KOPT-K1 (cell line): ENCODE measurements around the gene ODR4.
"Not testable (repeated sequence)": the region's sequence is repeated elsewhere in the genome, so short reads cannot be mapped to it uniquely, and the experiment has no call there.

Experiments used
- H3K27ac ChIP-seq: fragments of 200-600 bp; sonication (generic); 2 replicates; pipeline ENCODE4 v1.5.1; 2016; ENCODE audit warnings: antibody characterized with exemption, mild to moderate bottlenecking, low read depth, low read length; ENCODE audit not compliant: poor library complexity, severe bottlenecking
- H3K36me3 ChIP-seq: fragments of 200-600 bp; sonication (generic); 2 replicates; pipeline ENCODE4 v1.5.1; 2017; ENCODE audit warnings: antibody characterized with exemption, mild to moderate bottlenecking, low read length, moderate library complexity; ENCODE audit not compliant: insufficient read depth
- H3K9me3 ChIP-seq: fragments of 200-600 bp; sonication (generic); 2 replicates; pipeline ENCODE4 v1.5.1; 2017; ENCODE audit warnings: antibody characterized with exemption, low read length, mild to moderate bottlenecking; ENCODE audit not compliant: insufficient read depth, poor library complexity, severe bottlenecking

ODR4 gene

GRCh38 chr1:186375152-186375928, at the start of gene ODR4, which contains the start of gene TPR:
Gene ODR4, plus strand, starts transcription at chr1:186375838. Its CDS starts 3,948 bp downstream, at chr1:186379786.
Gene TPR, minus strand, starts transcription at chr1:186375253. Its CDS starts 225 bp downstream, at chr1:186375028.
- H3K27ac ChIP-seq, result peak within 1 kb of the TSS; percentile 93
- H3K9me3 ChIP-seq, result no peaks in the 10 kb centered on the region
- H3K36me3 ChIP-seq, result peaks cover 48% of the 10 kb centered on the region

GRCh38 chr1:186326009-186326408, 49.6 kb upstream of the ODR4 start:
- Histone ChIP-seq H3K27ac (no peak overlapping the region), H3K9me3 (no peaks in the 10 kb centered on the region), H3K36me3 (peaks cover 95% of the 10 kb centered on the region)

GRCh38 chr1:186327331-186327730, 48.3 kb upstream of the ODR4 start:
- H3K36me3 ChIP-seq, result peaks cover 95% of the 10 kb centered on the region

GRCh38 chr1:186330758-186331157, 44.9 kb upstream of the ODR4 start:
- H3K36me3 ChIP-seq, result peaks cover 97% of the 10 kb centered on the region
- no peak overlapping the region for H3K27ac ChIP-seq
- no peaks in the 10 kb centered on the region for H3K9me3 ChIP-seq

More at GRCh38 chr1:186327331-186327730, 48.3 kb upstream of the ODR4 start:
- Histone ChIP-seq H3K9me3 (no peaks in the 10 kb centered on the region), H3K27ac (no peak overlapping the region)

- Histone ChIP-seq H3K36me3 (peaks cover 100% of the 10 kb centered on the region), H3K27ac (no peak overlapping the region), H3K9me3 (no peaks in the 10 kb centered on the region)
These were observed 38.1 kb upstream of the ODR4 start for GRCh38 chr1:186337554-186337953.

GRCh38 chr1:186340772-186341171, 34.9 kb upstream of the ODR4 start:
- H3K36me3 ChIP-seq, result peaks cover 100% of the 10 kb centered on the region
- no peak overlapping the region for H3K27ac ChIP-seq
- H3K9me3 ChIP-seq, result no peaks in the 10 kb centered on the region

- H3K36me3 ChIP-seq, result peaks cover 100% of the 10 kb centered on the region
- H3K27ac ChIP-seq, H3K9me3 ChIP-seq: not testable (repeated sequence)
These were observed 27.6 kb upstream of the ODR4 start for GRCh38 chr1:186347837-186348691.

GRCh38 chr1:186374303-186375151, 1.1 kb upstream of the ODR4 start:
- Histone ChIP-seq H3K27ac (peak overlapping the region; percentile 93), H3K9me3 (no peaks in the 10 kb centered on the region), H3K36me3 (peaks cover 48% of the 10 kb centered on the region)

GRCh38 chr1:186375929-186376319, 286 bp downstream of the ODR4 start:
- H3K27ac ChIP-seq, result peak overlapping the region; percentile 93
- no peaks in the 10 kb centered on the region for H3K9me3 ChIP-seq

GRCh38 chr1:186386725-186387383, 11.2 kb downstream of the ODR4 start:
- no peak overlapping the region for H3K27ac ChIP-seq
- no peaks in the 10 kb centered on the region for H3K9me3 ChIP-seq
- peaks cover 90% of the 10 kb centered on the region for H3K36me3 ChIP-seq

More at GRCh38 chr1:186375929-186376319, 286 bp downstream of the ODR4 start:
- H3K36me3 ChIP-seq, result peaks cover 48% of the 10 kb centered on the region

GRCh38 chr1:186390925-186391324, 15.3 kb downstream of the ODR4 start:
- Histone ChIP-seq H3K36me3 (peaks cover 90% of the 10 kb centered on the region), H3K9me3 (no peaks in the 10 kb centered on the region), H3K27ac (no peak overlapping the region)

- Histone ChIP-seq H3K27ac (peak overlapping the region; percentile 45), H3K9me3 (no peaks in the 10 kb centered on the region), H3K36me3 (peaks cover 91% of the 10 kb centered on the region)
These were observed 16.2 kb downstream of the ODR4 start for GRCh38 chr1:186391841-186392240.

- H3K9me3 ChIP-seq, result not testable (repeated sequence)
These were observed 17.1 kb downstream of the ODR4 start for GRCh38 chr1:186392711-186393110.

GRCh38 chr1:186401446-186401845, 25.8 kb downstream of the ODR4 start:
- not testable (repeated sequence) for H3K9me3 ChIP-seq, H3K27ac ChIP-seq
- peaks cover 84% of the 10 kb centered on the region for H3K36me3 ChIP-seq

More at GRCh38 chr1:186392711-186393110, 17.1 kb downstream of the ODR4 start:
- Histone ChIP-seq H3K36me3 (peaks cover 91% of the 10 kb centered on the region), H3K27ac (peak overlapping the region; percentile 45)
